Immature natural killer cell (primary cell): ENCODE data around the gene ZNF451. TPM values are rescaled to one million over a fixed set of nuclear protein-coding genes. Genes with fewer than 3 reads are reported as not detected.
"Not testable (repeated sequence)": the region's sequence is repeated elsewhere in the genome, so short reads cannot be mapped to it uniquely, and the experiment has no call there.

ENCODE experiments used
- DNase-seq, 3 donors: peaks; one replicate each; pipeline ENCODE4 v3.0.0; 2022; ENCODE audit warnings: mixed read lengths in 1 of 3
- H3K27ac Mint-ChIP-seq, 6 donors: one replicate each; pipeline ENCODE4 v1.8.0; 2020; ENCODE audit warnings: mixed read lengths in 6 of 6, mild to moderate bottlenecking in 5 of 6, inconsistent platforms in 4 of 6, moderate library complexity in 3 of 6
- H3K27me3 Mint-ChIP-seq, 3 donors: one replicate each; pipeline ENCODE4 v1.8.0; 2020 to 2021; ENCODE audit warnings: low read depth in 3 of 3, mild to moderate bottlenecking in 3 of 3, mixed read lengths in 3 of 3, moderate library complexity in 3 of 3, inconsistent platforms in 1 of 3
- H3K36me3 Mint-ChIP-seq, 3 donors: one replicate each; pipeline ENCODE4 v1.8.0; 2020; ENCODE audit warnings: mixed read lengths in 3 of 3, inconsistent platforms in 2 of 3, mild to moderate bottlenecking in 2 of 3
- H3K4me1 Mint-ChIP-seq, 2 donors: one replicate each; pipeline ENCODE4 v1.8.0; 2020; ENCODE audit warnings: inconsistent platforms in 2 of 2, mild to moderate bottlenecking in 2 of 2, mixed read lengths in 2 of 2, moderate library complexity in 1 of 2
- H3K4me3 Mint-ChIP-seq, 5 donors: one replicate each; pipeline ENCODE4 v1.8.0; 2020; ENCODE audit warnings: mild to moderate bottlenecking in 5 of 5, mixed read lengths in 5 of 5, inconsistent platforms in 3 of 5, moderate library complexity in 3 of 5
- H3K9me3 Mint-ChIP-seq, 6 donors: one replicate each; pipeline ENCODE4 v1.8.0; 2020; ENCODE audit warnings: mild to moderate bottlenecking in 6 of 6, mixed read lengths in 6 of 6, inconsistent platforms in 4 of 6, moderate library complexity in 3 of 6
- polyA plus RNA-seq, 3 donors: library from polyadenylated mRNA; unstranded; fragments of 300-500 nt; fragmentation: Illumina TruSeq; gene quantifications; one replicate each; pipeline ENCODE4 v1.2.3, GENCODE V29; 2021

Gene ZNF451, protein sequence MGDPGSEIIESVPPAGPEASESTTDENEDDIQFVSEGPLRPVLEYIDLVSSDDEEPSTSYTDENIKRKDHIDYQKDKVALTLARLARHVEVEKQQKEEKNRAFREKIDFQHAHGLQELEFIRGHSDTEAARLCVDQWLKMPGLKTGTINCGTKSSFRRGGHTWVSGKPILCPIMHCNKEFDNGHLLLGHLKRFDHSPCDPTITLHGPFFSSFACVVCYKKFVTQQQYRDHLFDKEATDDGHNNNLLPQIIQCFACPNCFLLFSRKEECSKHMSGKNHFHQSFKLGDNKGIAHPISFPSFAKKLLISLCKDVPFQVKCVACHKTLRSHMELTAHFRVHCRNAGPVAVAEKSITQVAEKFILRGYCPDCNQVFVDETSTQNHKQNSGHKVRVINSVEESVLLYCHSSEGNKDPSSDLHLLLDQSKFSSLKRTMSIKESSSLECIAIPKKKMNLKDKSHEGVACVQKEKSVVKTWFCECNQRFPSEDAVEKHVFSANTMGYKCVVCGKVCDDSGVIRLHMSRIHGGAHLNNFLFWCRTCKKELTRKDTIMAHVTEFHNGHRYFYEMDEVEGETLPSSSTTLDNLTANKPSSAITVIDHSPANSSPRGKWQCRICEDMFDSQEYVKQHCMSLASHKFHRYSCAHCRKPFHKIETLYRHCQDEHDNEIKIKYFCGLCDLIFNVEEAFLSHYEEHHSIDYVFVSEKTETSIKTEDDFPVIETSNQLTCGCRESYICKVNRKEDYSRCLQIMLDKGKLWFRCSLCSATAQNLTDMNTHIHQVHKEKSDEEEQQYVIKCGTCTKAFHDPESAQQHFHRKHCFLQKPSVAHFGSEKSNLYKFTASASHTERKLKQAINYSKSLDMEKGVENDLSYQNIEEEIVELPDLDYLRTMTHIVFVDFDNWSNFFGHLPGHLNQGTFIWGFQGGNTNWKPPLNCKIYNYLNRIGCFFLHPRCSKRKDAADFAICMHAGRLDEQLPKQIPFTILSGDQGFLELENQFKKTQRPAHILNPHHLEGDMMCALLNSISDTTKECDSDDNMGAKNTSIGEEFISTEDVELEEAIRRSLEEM
- polyA plus RNA-seq: 10 to 100 TPM; 10.2 to 26.0 (median 11.8) TPM

DNA sequence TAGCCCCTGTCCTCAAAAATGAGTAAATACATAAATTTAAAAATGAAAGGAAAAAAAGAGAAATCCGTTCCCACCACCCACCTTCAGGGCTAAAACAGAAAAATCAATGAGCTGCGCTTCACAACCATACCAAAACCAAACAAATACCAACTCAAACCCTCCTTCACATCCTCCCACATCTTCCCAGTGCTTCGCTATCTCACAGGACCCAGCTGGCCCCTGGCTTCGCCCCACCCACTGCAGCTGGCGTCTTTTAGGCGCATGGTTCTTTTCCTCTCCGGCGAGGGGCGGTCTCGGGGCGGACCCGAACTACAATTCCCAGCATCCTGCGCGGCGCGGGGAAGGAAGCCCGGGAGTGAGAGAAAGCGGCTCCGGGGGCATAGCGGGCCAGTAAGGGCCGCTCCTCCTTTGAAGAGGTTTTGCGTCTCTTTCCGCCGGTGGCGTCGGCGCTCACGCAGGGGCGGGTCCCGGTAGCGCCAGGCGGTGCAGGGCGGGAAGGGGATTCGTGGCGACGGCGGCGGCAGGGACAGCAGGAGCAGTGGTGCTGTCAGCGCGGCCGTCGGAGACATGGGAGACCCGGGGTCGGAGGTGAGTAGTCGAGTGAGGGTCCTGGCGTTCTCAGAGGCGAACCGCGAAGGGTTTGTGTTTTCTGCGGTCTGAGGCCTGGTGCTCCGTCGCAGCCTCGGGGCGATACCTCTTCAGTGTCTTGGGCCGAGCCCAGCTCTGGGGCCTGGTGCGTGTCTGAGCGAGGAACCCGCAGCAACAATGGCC is at the start of gene ZNF451:
Gene ZNF451, plus strand, starts transcription at position 502 of the 771 bp plus-strand sequence. Its CDS starts 66 bp downstream, at position 568.
- Mint-ChIP-seq H3K4me3 (peak within 1 kb of the TSS; percentile 87 to 96 (median 94)), H3K36me3 (peaks cover 0 to 6% (median 3%) of the 10 kb centered on the region in 3 donors), H3K4me1 (peaks cover 26 to 44% of the 10 kb centered on the region in 2 donors), H3K27me3 (peaks cover 0 to 6% (median 0%) of the 10 kb centered on the region in 3 donors), H3K9me3 (no peaks in the 10 kb centered on the region), H3K27ac (peak within 1 kb of the TSS; percentile 76 to 95 (median 88))
- DNase-seq: peak; percentile 92 to 93 (median 92)

DNA sequence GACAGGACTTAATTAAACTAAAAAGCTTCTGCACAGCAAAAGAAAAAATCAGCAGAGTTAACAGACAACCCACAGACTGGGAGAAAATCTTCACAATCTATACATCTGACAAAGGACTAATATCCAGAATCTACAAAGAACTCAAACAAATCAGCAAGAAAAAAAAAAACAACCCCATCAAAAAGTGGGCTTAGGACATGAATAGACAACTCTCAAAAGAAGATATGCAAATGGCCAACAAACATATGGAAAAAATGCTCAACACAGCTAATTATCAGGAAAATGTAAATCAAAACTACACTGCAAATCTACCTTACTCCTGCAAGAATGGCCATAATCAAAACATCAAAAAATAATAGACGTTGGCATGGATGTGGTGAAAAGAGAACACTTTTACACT is 45.9 kb upstream of the ZNF451 start:
- DNase-seq, H3K4me3 Mint-ChIP-seq, H3K27ac Mint-ChIP-seq, H3K36me3 Mint-ChIP-seq, H3K9me3 Mint-ChIP-seq: not testable (repeated sequence)
- Mint-ChIP-seq H3K27me3 (peaks cover 1 to 19% (median 10%) of the 10 kb centered on the region in 3 donors), H3K4me1 (peaks cover 17 to 23% of the 10 kb centered on the region in 2 donors)

DNA sequence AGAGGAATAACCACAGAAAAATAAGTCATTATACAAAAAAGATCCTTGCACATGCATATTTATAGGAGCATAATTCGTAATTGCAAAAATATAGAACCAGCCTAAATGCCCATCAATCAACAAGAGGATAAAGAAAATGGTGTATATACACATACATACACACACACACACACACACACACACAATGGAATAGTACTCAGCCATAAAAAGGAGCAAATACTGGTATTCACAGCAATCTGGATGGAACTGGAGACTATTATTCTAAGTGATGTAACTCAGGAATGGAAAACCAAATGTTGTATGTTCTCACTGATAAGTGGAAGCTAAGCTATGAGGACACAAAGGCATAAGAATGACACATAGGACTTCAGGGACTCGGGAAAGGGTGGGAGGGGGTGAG is 45.4 kb upstream of the ZNF451 start:
- no peak overlapping the region for H3K4me3 Mint-ChIP-seq
- H3K36me3 Mint-ChIP-seq: no peaks in the 10 kb centered on the region
- DNase-seq: no peak
- H3K27ac Mint-ChIP-seq: no peak overlapping the region
- H3K4me1 Mint-ChIP-seq: peaks cover 17 to 28% of the 10 kb centered on the region in 2 donors
- peaks cover 1 to 19% (median 10%) of the 10 kb centered on the region in 3 donors for H3K27me3 Mint-ChIP-seq
- no peaks in the 10 kb centered on the region for H3K9me3 Mint-ChIP-seq

DNA sequence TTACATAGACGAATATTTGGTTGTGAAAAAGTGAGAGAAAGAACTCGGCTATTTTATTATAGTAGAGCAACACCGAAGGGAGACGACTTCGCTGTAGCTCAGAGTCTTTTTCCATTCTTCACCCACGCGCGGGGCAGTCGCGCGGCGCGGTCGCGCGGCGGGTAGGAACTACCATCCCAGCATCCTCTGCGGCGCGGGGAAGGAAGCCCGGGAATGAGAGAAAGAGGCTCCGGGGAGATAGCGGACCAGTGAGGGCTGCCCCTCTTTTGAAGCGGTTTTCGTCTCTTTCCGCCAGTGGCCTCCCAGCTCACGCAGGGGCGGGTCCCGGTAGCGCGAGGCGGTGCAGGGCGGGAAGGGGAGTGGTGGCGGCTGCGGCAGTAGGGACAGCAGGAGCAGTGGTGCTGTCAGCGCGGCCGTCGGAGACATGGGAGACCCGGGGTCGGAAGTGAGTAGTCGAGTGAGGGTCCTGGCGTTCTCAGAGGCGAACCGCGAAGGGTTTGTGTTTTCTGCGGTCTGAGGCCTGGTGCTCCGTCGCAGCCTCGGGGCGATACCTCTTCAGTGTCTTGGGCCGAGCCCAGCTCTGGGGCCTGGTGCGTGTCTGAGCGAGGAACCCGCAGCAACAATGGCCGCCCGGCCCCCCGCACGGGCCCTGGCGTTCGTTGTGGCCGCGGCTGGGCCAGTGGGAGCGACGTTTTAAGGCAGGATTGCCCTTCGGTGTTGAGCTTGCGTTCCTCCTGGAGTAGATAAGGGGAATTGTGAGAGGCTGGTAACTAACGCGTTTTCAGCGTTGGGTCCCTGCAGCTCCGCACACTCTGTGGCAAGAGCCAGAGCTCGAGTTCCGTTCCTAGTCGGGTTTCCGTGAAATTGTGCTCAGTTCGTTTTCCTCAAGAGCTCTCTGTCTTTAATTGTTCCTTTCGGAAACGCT is 43.4 kb upstream of the ZNF451 start, which contains the start of gene KIAA1586:
Gene KIAA1586, plus strand, starts transcription at position 362 of the 925 bp plus-strand sequence. Its CDS starts 63 bp downstream, at position 425.
- DNase-seq: peak; percentile 73 to 75 (median 74)
- H3K9me3 Mint-ChIP-seq, H3K27me3 Mint-ChIP-seq, H3K36me3 Mint-ChIP-seq: not testable (repeated sequence)
- Mint-ChIP-seq H3K4me1 (peaks cover 17 to 39% of the 10 kb centered on the region in 2 donors), H3K4me3 (peak within 1 kb of the TSS; percentile 95 to 97 (median 95)), H3K27ac (peak within 1 kb of the TSS; percentile 69 to 93 (median 82))

DNA sequence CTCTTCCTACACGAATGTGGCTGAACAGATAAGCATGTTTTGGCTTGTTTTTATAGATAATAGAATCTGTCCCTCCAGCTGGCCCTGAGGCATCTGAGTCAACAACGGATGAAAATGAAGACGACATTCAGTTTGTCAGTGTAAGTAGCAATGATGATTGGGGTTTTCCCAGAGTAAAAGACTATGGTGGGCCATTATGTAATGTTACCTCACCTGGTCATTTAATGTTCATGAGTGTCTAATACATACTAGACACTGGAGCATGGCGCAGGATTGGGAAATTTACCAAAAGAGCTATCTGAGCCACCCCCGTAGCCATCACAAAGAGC is 42.8 kb upstream of the ZNF451 start:
- not testable (repeated sequence) for DNase-seq, H3K27me3 Mint-ChIP-seq, H3K4me3 Mint-ChIP-seq, H3K36me3 Mint-ChIP-seq, H3K27ac Mint-ChIP-seq, H3K9me3 Mint-ChIP-seq
- H3K4me1 Mint-ChIP-seq: peaks cover 17 to 39% of the 10 kb centered on the region in 2 donors

DNA sequence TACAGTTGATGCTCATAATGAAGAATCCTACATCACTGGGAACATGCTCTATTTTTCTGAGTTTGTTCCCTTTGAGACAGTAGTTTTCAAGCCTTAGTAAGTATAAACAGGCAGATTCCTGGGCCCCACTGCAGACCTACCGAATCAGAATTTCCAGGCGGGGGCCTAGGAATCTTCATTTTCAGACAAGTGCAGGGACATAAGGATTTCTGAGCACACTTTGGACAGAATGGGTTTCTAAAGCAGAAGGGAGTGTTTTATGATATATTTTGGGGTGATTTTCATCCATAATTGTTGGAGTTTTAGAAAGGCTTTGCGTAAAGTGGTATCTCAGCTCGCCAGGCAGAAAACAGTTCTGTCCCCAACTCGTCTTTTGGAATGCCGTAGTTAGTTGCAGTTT is 42.1 kb upstream of the ZNF451 start:
- H3K4me1 Mint-ChIP-seq: peaks cover 17 to 39% of the 10 kb centered on the region in 2 donors
- DNase-seq, H3K9me3 Mint-ChIP-seq, H3K27me3 Mint-ChIP-seq, H3K36me3 Mint-ChIP-seq, H3K27ac Mint-ChIP-seq: not testable (repeated sequence)
- peak overlapping the region; percentile 5 to 59 (median 25) for H3K4me3 Mint-ChIP-seq

DNA sequence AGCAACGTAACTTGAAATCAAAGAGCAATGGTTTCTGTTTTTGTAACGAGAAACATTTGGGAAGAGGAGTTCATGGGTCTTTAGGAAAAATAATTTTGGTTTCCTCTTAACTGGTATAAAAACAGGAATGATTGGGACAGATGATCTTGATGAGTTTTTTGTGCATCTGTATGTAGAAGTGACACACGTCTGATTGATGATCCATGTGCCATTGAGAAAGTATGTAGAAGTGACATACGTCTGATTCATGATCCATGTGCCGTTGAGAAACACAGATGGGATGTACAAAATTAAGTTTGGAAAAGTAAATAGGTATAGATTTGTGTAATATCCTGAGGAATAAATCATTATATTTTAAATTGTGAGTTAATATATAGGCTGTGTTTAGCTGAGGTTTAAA is 41.4 kb upstream of the ZNF451 start:
- H3K27ac Mint-ChIP-seq: no peak overlapping the region
- peaks cover 0 to 7% (median 3%) of the 10 kb centered on the region in 3 donors for H3K27me3 Mint-ChIP-seq
- H3K4me1 Mint-ChIP-seq: peaks cover 17 to 39% of the 10 kb centered on the region in 2 donors
- peaks cover 5 to 13% (median 9%) of the 10 kb centered on the region in 3 donors for H3K36me3 Mint-ChIP-seq
- no peak for DNase-seq
- peak overlapping the region in 2 of 5 donors; percentile 25 to 59 for H3K4me3 Mint-ChIP-seq
- H3K9me3 Mint-ChIP-seq: no peaks in the 10 kb centered on the region

DNA sequence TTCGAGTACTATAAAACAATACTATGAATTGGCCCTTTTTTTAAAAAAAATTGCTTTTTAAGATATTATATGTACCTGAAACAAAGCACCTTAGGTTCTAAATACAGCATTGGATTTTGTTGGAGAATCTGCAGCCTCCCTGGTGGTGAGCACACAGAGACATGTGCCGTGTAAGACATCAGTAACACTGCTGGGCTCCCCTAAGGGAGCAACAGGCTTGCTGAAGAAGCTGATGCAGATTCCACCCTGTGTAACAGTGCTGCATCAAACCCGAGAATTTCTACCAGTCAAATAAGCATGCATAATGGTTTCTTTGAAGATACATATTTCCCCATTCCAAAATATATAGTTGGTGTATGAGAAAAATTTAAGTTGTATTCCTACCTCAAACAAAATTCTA is 26.1 kb upstream of the ZNF451 start:
- no peak overlapping the region for H3K27ac Mint-ChIP-seq
- peaks cover 0 to 3% (median 0%) of the 10 kb centered on the region in 3 donors for H3K27me3 Mint-ChIP-seq
- no peaks in the 10 kb centered on the region for H3K4me1 Mint-ChIP-seq
- peaks cover 17 to 25% (median 22%) of the 10 kb centered on the region in 3 donors for H3K36me3 Mint-ChIP-seq
- DNase-seq: no peak
- H3K4me3 Mint-ChIP-seq: no peak overlapping the region
- no peaks in the 10 kb centered on the region for H3K9me3 Mint-ChIP-seq

DNA sequence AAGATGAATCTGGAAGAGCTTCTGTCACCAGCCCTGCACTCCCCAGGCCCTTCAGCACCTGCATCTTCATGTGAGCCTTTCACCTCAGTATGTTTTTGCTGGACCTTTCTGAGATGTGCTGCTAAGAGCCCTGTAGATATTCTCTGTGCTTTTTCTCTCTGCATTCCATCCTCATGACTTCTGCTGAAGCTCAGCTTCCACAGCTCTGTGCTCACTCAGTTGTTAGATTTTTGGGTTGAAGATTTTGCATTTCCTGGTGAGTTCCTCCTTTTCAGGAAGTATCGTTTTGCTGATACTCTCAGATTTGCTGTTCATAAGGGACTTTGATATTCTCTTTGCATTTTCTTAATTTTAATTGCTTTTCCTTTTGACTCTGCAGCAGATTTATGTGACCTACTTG is 25.2 kb upstream of the ZNF451 start:
- H3K36me3 Mint-ChIP-seq: peaks cover 21 to 22% (median 22%) of the 10 kb centered on the region in 3 donors
- H3K27me3 Mint-ChIP-seq: peaks cover 0 to 3% (median 0%) of the 10 kb centered on the region in 3 donors
- H3K9me3 Mint-ChIP-seq: no peaks in the 10 kb centered on the region
- no peak overlapping the region for H3K4me3 Mint-ChIP-seq
- H3K4me1 Mint-ChIP-seq: no peaks in the 10 kb centered on the region
- DNase-seq: no peak
- H3K27ac Mint-ChIP-seq: no peak overlapping the region

DNA sequence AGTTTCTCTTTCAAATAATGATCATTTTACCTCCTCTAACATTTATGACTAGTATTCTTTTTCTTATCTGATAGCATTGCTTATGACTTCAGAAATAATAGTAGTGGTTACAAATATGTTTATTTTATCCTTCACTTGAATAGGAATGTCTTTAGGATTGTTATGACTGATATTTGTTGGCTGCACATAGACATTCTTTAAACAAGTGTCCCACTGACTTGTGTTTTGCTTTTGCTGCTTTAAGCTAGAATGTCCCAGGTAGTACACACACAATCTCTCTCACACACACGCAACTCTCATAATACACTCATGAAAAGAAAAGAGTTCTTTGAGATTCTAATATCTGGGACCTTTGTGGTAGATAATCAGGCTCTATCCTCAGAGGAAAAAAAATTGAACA is 21.9 kb upstream of the ZNF451 start:
- peaks cover 8 to 21% (median 9%) of the 10 kb centered on the region in 3 donors for H3K36me3 Mint-ChIP-seq
- no peak for DNase-seq
- no peaks in the 10 kb centered on the region for H3K4me1 Mint-ChIP-seq
- no peak overlapping the region for H3K4me3 Mint-ChIP-seq
- no peaks in the 10 kb centered on the region for H3K9me3 Mint-ChIP-seq
- no peaks in the 10 kb centered on the region for H3K27me3 Mint-ChIP-seq
- no peak overlapping the region for H3K27ac Mint-ChIP-seq

DNA sequence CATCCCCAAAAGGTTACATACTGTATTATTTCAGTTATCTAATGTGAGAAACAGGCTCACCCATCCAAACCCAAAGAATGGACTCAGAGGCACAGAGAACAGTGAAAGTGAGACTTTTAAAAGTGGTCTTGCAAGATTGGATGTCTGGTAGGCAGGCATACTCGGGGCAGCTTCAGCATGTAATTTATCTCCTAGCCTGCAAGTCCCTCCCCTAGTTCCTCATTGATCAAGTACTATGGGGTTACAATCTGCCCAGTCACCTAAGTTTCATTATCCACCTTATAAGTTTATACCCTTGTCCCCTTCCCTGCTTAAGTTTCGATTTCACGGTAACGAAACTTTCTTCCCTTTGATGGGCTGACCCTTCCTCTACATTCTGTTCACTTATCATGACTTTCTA is 20.8 kb upstream of the ZNF451 start:
- no peak for DNase-seq
- Mint-ChIP-seq H3K27me3 (no peaks in the 10 kb centered on the region), H3K4me1 (no peaks in the 10 kb centered on the region), H3K36me3 (peaks cover 8 to 21% (median 9%) of the 10 kb centered on the region in 3 donors), H3K4me3 (no peak overlapping the region), H3K9me3 (no peaks in the 10 kb centered on the region), H3K27ac (no peak overlapping the region)

DNA sequence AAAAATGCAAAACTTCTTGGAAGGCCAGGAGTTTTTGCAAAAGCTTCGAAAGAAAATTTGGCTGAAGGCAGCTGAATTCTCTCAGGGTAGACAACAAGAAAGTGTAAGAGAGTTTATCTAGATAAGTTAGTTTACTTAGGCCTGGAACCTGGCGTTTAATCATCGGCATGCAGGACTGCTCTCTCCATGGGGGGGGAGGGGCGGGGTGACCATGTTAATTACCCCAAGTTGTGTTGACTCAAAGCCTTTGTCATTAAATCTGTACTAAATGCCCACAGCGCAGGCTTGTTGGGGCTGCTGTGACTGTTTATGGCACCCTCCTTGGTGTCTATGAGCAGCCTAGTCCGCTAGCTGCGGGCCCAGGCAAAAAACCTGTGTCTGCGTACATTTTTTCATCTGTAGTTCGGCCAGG is 20.1 kb upstream of the ZNF451 start:
- DNase-seq: no peak
- Mint-ChIP-seq H3K4me1 (no peaks in the 10 kb centered on the region), H3K27ac (no peak overlapping the region), H3K9me3 (no peaks in the 10 kb centered on the region), H3K4me3 (no peak overlapping the region), H3K36me3 (peaks cover 4 to 19% (median 9%) of the 10 kb centered on the region in 3 donors), H3K27me3 (no peaks in the 10 kb centered on the region)
